ENCODE measurements around the gene GEMIN2.
"Not testable (repeated sequence)": the region's sequence is repeated elsewhere in the genome, so short reads cannot be mapped to it uniquely, and the experiment has no call there.

GRCh38 chr14:39069169-39069805 lies 44.8 kb upstream of the GEMIN2 start:
- not testable (repeated sequence) for TF ChIP-seq CTCF (conservative IDR thresholded peaks at IDR 0.05 in 1 of 2, IDR thresholded peaks at IDR 0.05 in 1 of 2; ENCODE audit: extremely low read depth in 1 of 2, insufficient read depth in 1 of 2, low read depth in 1 of 2, low read length in 2 of 2); EZH2 (IDR thresholded peaks at IDR 0.05; ENCODE audit: borderline replicate concordance, low read length)

All from mammary epithelial cell (primary cell).